C4-2B (cell line): Measurements from ENCODE around the gene ITPR2.
"Not testable (repeated sequence)": the region's sequence is repeated elsewhere in the genome, so short reads cannot be mapped to it uniquely, and the experiment has no call there.

ENCODE experiments used
- H3K27ac ChIP-seq: fragments of 450-650 bp; 2 replicates; pipeline ENCODE4 v1.5.1; 2017
- CTCF ChIP-seq: fragments of 450-650 bp; conservative IDR thresholded peaks from 2 replicates; pipeline ENCODE4 v1.5.1; 2017; ENCODE audit warnings: mild to moderate bottlenecking
- ZFX ChIP-seq: fragments of 450-650 bp; IDR thresholded peaks from 2 replicates; pipeline ENCODE4 v1.6.1; 2017

ITPR2 gene

GRCh38 chr12:26519462-26519861 is 313.5 kb downstream of the ITPR2 start:
- TF ChIP-seq CTCF (no peak), ZFX (no peak)
- H3K27ac ChIP-seq = no peak overlapping the region

- not testable (repeated sequence) for H3K27ac ChIP-seq
These were observed 315.7 kb downstream of the ITPR2 start for GRCh38 chr12:26517320-26517719.

- H3K27ac ChIP-seq = no peak overlapping the region
- TF ChIP-seq ZFX (no peak), CTCF (no peak)
These were observed 318.6 kb downstream of the ITPR2 start for GRCh38 chr12:26514364-26514763.

GRCh38 chr12:26513363-26514043 is 319.5 kb downstream of the ITPR2 start:
- H3K27ac ChIP-seq = no peak overlapping the region
- TF ChIP-seq ZFX = no peak
- TF ChIP-seq CTCF = no peak

- no peak overlapping the region for H3K27ac ChIP-seq
- TF ChIP-seq CTCF (no peak), ZFX (no peak)
These were observed 320.8 kb downstream of the ITPR2 start for GRCh38 chr12:26512213-26512612.

- H3K27ac ChIP-seq = no peak overlapping the region
- TF ChIP-seq CTCF (no peak), ZFX (no peak)
These were observed 322.7 kb downstream of the ITPR2 start for GRCh38 chr12:26510354-26510674.

- TF ChIP-seq CTCF (no peak), ZFX (no peak)
- no peak overlapping the region for H3K27ac ChIP-seq
These were observed 325.4 kb downstream of the ITPR2 start for GRCh38 chr12:26507613-26508012.

GRCh38 chr12:26499979-26500640 is 332.9 kb downstream of the ITPR2 start:
- no peak overlapping the region for H3K27ac ChIP-seq
- TF ChIP-seq CTCF (no peak), ZFX (no peak)
